Osteoblast (primary cell): ENCODE data around the gene NEK9. TPM values are rescaled to one million over a fixed set of nuclear protein-coding genes. Genes with fewer than 3 reads are reported as not detected.
A peak's percentile ranks its signal among the peaks of the same experiment; 100 is the strongest.
"Not testable (repeated sequence)": the region's sequence is repeated elsewhere in the genome, so short reads cannot be mapped to it uniquely, and the experiment has no call there.

ENCODE experiments used
- DNase-seq: peaks from one replicate; pipeline ENCODE4 v3.0.0; 2011; ENCODE audit warnings: low spot score, mixed read lengths; ENCODE audit not compliant: insufficient read length; ENCODE audit errors: missing footprints
- H2AFZ ChIP-seq: 2 replicates; pipeline ENCODE4 v1.6.0; 2011; ENCODE audit warnings: mild to moderate bottlenecking, low read length
- H3K27ac ChIP-seq: 2 replicates; pipeline ENCODE4 v1.5.1; 2011; ENCODE audit warnings: mild to moderate bottlenecking, low read depth, low read length, moderate library complexity
- H3K27me3 ChIP-seq: 2 replicates; pipeline ENCODE4 v1.6.0; 2012; ENCODE audit warnings: mild to moderate bottlenecking, control low read depth, inconsistent platforms, low read length, moderate library complexity; ENCODE audit not compliant: insufficient read depth
- H3K36me3 ChIP-seq: 2 replicates; pipeline ENCODE4 v1.5.1; 2011; ENCODE audit warnings: mild to moderate bottlenecking, low read length, control low read depth, moderate library complexity; ENCODE audit not compliant: insufficient read depth
- H3K4me1 ChIP-seq: 2 replicates; pipeline ENCODE4 v1.5.1; 2011; ENCODE audit warnings: mild to moderate bottlenecking, low read length, control low read depth, moderate library complexity; ENCODE audit not compliant: insufficient read depth
- H3K4me2 ChIP-seq: 2 replicates; pipeline ENCODE4 v1.6.0; 2011; ENCODE audit warnings: mild to moderate bottlenecking, low read length; ENCODE audit not compliant: insufficient read depth
- H3K4me3 ChIP-seq: fragments of 200-600 bp; sonication (generic); 3 replicates; pipeline ENCODE4 v1.5.1; 2012; ENCODE audit warnings: mild to moderate bottlenecking, low read length, inconsistent platforms; ENCODE audit not compliant: insufficient read depth
- H3K79me2 ChIP-seq: 2 replicates; pipeline ENCODE4 v1.6.0; 2012; ENCODE audit warnings: mild to moderate bottlenecking, low read length, control low read depth, inconsistent platforms; ENCODE audit not compliant: insufficient read depth
- H3K9me3 ChIP-seq: 2 replicates; pipeline ENCODE4 v1.5.1; 2011; ENCODE audit warnings: low read depth, low read length, control low read depth
- H4K20me1 ChIP-seq: 2 replicates; pipeline ENCODE4 v1.6.0; 2012; ENCODE audit warnings: mild to moderate bottlenecking, low read length, control low read depth; ENCODE audit not compliant: insufficient read depth
- CTCF ChIP-seq: IDR thresholded peaks from 2 replicates; pipeline ENCODE4 v1.5.1; 2011; ENCODE audit warnings: mild to moderate bottlenecking, low read depth, low read length, moderate library complexity; ENCODE audit errors: extremely low read depth
- total RNA-seq: library from RNA; depleted of rRNA; stranded (reverse); fragments of >200 nt; gene quantifications from 2 replicates; pipeline ENCODE4 v1.2.3, GENCODE V29; 2012

Gene NEK9
- total RNA-seq, 1 donor, result 42.7 TPM

- peaks cover 27% of the 10 kb centered on the region for H4K20me1 ChIP-seq
- TF ChIP-seq CTCF, result no peak
- H3K79me2 ChIP-seq, result peaks cover 71% of the 10 kb centered on the region
- H3K4me1 ChIP-seq, result peaks cover 8% of the 10 kb centered on the region
- peaks cover 16% of the 10 kb centered on the region for H3K36me3 ChIP-seq
- H3K9me3 ChIP-seq, result no peaks in the 10 kb centered on the region
- H3K27ac ChIP-seq, result no peak overlapping the region
- H3K4me3 ChIP-seq, result no peak overlapping the region
- no peak for DNase-seq
- no peak overlapping the region for H2AFZ ChIP-seq
- no peak overlapping the region for H3K4me2 ChIP-seq
- H3K27me3 ChIP-seq, result no peaks in the 10 kb centered on the region
These were observed 25.0 kb upstream of the NEK9 start for GRCh38 chr14:75151851-75152250.

- H3K4me1 ChIP-seq, DNase-seq, H3K27me3 ChIP-seq, H3K4me3 ChIP-seq, H3K4me2 ChIP-seq, H3K27ac ChIP-seq, H2AFZ ChIP-seq, H3K9me3 ChIP-seq: not testable (repeated sequence)
- peaks cover 20% of the 10 kb centered on the region for H4K20me1 ChIP-seq
- H3K36me3 ChIP-seq, result peaks cover 16% of the 10 kb centered on the region
- peaks cover 68% of the 10 kb centered on the region for H3K79me2 ChIP-seq
These were observed 23.8 kb upstream of the NEK9 start for GRCh38 chr14:75150637-75151036.

- DNase-seq, result no peak
- Histone ChIP-seq H2AFZ (no peak overlapping the region), H3K4me2 (no peak overlapping the region), H3K27me3 (no peaks in the 10 kb centered on the region), H3K36me3 (peaks cover 19% of the 10 kb centered on the region), H3K9me3 (no peaks in the 10 kb centered on the region), H3K4me1 (peaks cover 8% of the 10 kb centered on the region), H3K79me2 (peaks cover 65% of the 10 kb centered on the region), H4K20me1 (peaks cover 15% of the 10 kb centered on the region), H3K27ac (no peak overlapping the region), H3K4me3 (no peak overlapping the region)
- TF ChIP-seq CTCF, result no peak
These were observed 23.3 kb upstream of the NEK9 start for GRCh38 chr14:75150150-75150549.

GRCh38 chr14:75147423-75148071 lies 20.7 kb upstream of the NEK9 start:
- H3K4me2 ChIP-seq, result peak overlapping the region; percentile 67
- TF ChIP-seq CTCF, result peak; percentile 60
- H3K79me2 ChIP-seq, result peaks cover 68% of the 10 kb centered on the region
- peak overlapping the region; percentile 85 for H3K27ac ChIP-seq
- peak overlapping the region; percentile 33 for H3K4me3 ChIP-seq
- no peaks in the 10 kb centered on the region for H3K9me3 ChIP-seq
- peaks cover 8% of the 10 kb centered on the region for H3K4me1 ChIP-seq
- no peaks in the 10 kb centered on the region for H3K27me3 ChIP-seq
- H4K20me1 ChIP-seq, result peaks cover 12% of the 10 kb centered on the region
- peaks cover 33% of the 10 kb centered on the region for H3K36me3 ChIP-seq
- H2AFZ ChIP-seq, result no peak overlapping the region
- peak; percentile 88 for DNase-seq
